SIG-M5 (cell line): ENCODE results near the gene ZNF550.

Source experiments
- DNase-seq: peaks from one replicate; lab custom pipeline; 2025; lab: John Stamatoyannopoulos, UW

The ZNF550 gene

GRCh38 chr19:57559404-57560025, at the start of gene ZNF550:
ZNF550 (minus strand) TSS chr19:57559863; CDS start chr19:57559682, 181 bp downstream.
- DNase-seq: peak; percentile 19

GRCh38 chr19:57606931-57607330, 47.3 kb upstream of the ZNF550 start:
- no peak for DNase-seq

- peak; percentile 5 for DNase-seq
Measured at GRCh38 chr19:57599761-57600383, 40.2 kb upstream of the ZNF550 start, which contains the start of gene ZNF530. ZNF530 (plus strand) TSS chr19:57599885; CDS start chr19:57604346, 4,461 bp downstream.

GRCh38 chr19:57599377-57599760, 39.7 kb upstream of the ZNF550 start:
- DNase-seq: no peak

- no peak for DNase-seq
Measured at GRCh38 chr19:57587529-57587928, 27.9 kb upstream of the ZNF550 start.

GRCh38 chr19:57583521-57584416, 24.1 kb upstream of the ZNF550 start, which contains the start of gene ZIK1:
ZIK1 (plus strand) TSS chr19:57584145; CDS start chr19:57584357, 212 bp downstream.
- DNase-seq: no peak

- DNase-seq: no peak
Measured at GRCh38 chr19:57583104-57583520, 23.4 kb upstream of the ZNF550 start.

GRCh38 chr19:57578487-57579205, 19.0 kb upstream of the ZNF550 start, which contains the start of gene ZNF416:
ZNF416 (minus strand) TSS chr19:57578911; CDS start chr19:57578704, 207 bp downstream.
- DNase-seq: peak; percentile 79

GRCh38 chr19:57576661-57577060, 17.0 kb upstream of the ZNF550 start:
- DNase-seq: no peak

- DNase-seq: no peak
Measured at GRCh38 chr19:57572415-57572947, 12.8 kb upstream of the ZNF550 start.

- no peak for DNase-seq
Measured at GRCh38 chr19:57570707-57571106, 11.0 kb upstream of the ZNF550 start.

- DNase-seq: no peak
Measured at GRCh38 chr19:57566396-57567265, 7.0 kb upstream of the ZNF550 start.

- DNase-seq: no peak
Measured at GRCh38 chr19:57563547-57563946, 3.9 kb upstream of the ZNF550 start.

- DNase-seq: no peak
Measured at GRCh38 chr19:57560049-57560491, 407 bp upstream of the ZNF550 start.

GRCh38 chr19:57559008-57559403, 657 bp downstream of the ZNF550 start:
- no peak for DNase-seq

GRCh38 chr19:57558525-57558924, 1.1 kb downstream of the ZNF550 start:
- DNase-seq: no peak

GRCh38 chr19:57557659-57558058, 2.0 kb downstream of the ZNF550 start:
- no peak for DNase-seq

- DNase-seq: no peak
Measured at GRCh38 chr19:57552432-57552831, 7.2 kb downstream of the ZNF550 start.

- DNase-seq: no peak
Measured at GRCh38 chr19:57546513-57546912, 13.2 kb downstream of the ZNF550 start.

GRCh38 chr19:57537953-57538547, 21.6 kb downstream of the ZNF550 start:
- no peak for DNase-seq
